ENCODE results near the gene C17orf75. TPM values are rescaled to one million over a fixed set of nuclear protein-coding genes. Genes with fewer than 3 reads are reported as not detected.
"Not testable (repeated sequence)": the region's sequence is repeated elsewhere in the genome, so short reads cannot be mapped to it uniquely, and the experiment has no call there.

The C17orf75 gene
- total RNA-seq, 1 donor from 2014 or later = 16.8 TPM

DNA sequence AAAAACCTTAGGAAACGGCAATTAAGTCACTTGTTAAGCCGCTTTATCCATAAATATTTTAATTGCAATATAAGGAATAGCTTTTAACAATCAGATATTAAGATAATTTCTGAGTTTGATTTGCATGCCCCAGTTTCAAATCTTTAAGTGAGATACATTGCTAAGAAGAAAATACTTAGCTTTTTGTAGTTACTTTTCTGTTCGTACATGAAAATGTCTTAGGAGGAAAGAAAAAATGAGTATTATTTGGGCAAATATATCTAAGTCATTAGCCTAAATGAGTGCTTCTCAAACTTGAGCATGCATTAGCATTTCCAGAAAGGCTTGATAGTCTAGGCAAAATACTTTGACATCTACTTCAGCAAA is 14.4 kb upstream of the C17orf75 start:
- FAIRE-seq = no peak
- no peaks in the 10 kb centered on the region for H3K27me3 ChIP-seq (ENCODE audit: control insufficient read depth, insufficient read depth, low read length)
- H3K36me3 ChIP-seq (ENCODE audit: control insufficient read depth, insufficient read depth, low read length) = peaks cover 14% of the 10 kb centered on the region
- no peak for DNase-seq (ENCODE audit: low read depth)
- TF ChIP-seq, protein P1, sequence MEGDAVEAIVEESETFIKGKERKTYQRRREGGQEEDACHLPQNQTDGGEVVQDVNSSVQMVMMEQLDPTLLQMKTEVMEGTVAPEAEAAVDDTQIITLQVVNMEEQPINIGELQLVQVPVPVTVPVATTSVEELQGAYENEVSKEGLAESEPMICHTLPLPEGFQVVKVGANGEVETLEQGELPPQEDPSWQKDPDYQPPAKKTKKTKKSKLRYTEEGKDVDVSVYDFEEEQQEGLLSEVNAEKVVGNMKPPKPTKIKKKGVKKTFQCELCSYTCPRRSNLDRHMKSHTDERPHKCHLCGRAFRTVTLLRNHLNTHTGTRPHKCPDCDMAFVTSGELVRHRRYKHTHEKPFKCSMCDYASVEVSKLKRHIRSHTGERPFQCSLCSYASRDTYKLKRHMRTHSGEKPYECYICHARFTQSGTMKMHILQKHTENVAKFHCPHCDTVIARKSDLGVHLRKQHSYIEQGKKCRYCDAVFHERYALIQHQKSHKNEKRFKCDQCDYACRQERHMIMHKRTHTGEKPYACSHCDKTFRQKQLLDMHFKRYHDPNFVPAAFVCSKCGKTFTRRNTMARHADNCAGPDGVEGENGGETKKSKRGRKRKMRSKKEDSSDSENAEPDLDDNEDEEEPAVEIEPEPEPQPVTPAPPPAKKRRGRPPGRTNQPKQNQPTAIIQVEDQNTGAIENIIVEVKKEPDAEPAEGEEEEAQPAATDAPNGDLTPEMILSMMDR (IDR thresholded peaks at IDR 0.05; ENCODE audit: insufficient read depth, low read length, severe bottlenecking) = no peak
- no peak overlapping the region for H3K4me3 ChIP-seq (ENCODE audit: low read depth, low read length)

- DNase-seq (ENCODE audit: low read depth) (peak; percentile 55), FAIRE-seq (no peak)
- no peak overlapping the region for H3K4me3 ChIP-seq (ENCODE audit: low read depth, low read length)
- no peaks in the 10 kb centered on the region for H3K27me3 ChIP-seq (ENCODE audit: control insufficient read depth, insufficient read depth, low read length)
- H3K36me3 ChIP-seq (ENCODE audit: control insufficient read depth, insufficient read depth, low read length) = peaks cover 14% of the 10 kb centered on the region
- TF ChIP-seq, protein P1 (IDR thresholded peaks at IDR 0.05; ENCODE audit: insufficient read depth, low read length, severe bottlenecking) = no peak
Observed at GRCh38 chr17:32355649-32356377, 13.8 kb upstream of the C17orf75 start.

GRCh38 chr17:32352734-32353133 is 10.8 kb upstream of the C17orf75 start:
- H3K36me3 ChIP-seq (ENCODE audit: control insufficient read depth, insufficient read depth, low read length); FAIRE-seq: not testable (repeated sequence)

DNA sequence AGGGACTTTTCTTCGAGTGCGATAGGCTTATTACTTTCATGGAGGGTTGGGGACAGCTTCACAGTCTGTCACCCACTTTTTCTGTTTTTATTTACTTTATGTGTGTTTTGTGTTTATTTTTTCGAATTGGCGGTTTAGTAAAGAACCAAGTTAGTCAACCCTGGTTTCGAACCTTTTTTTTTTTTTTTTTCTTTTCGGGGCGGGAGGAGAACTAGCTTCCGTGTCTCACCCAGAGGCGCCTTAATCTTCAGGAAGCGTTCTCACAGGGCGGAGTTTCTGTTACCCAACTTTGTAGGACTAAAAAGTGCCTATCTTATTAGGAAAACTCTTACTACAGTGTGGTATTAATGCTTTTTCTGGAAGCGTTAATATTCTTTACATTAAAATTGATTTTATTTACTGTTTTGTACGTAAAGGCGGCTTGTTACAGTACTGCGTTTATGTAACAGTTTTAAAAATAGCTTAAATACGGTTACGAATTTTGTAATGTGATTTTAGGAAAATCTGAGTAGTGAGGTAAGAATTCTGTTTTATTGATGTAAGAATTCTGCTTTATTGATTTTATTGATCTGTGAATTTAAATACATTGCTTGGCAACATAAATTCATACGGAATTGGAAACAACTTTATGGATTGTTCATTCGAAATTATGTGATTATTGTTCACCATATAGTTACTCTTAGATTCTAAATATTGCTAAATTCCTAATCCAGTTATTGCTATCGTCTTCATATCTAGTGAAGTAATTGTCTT is 8.9 kb upstream of the C17orf75 start:
- H3K27me3 ChIP-seq (ENCODE audit: control insufficient read depth, insufficient read depth, low read length) = no peaks in the 10 kb centered on the region
- DNase-seq (ENCODE audit: low read depth) = peak; percentile 62
- H3K4me3 ChIP-seq (ENCODE audit: low read depth, low read length) = peak overlapping the region; percentile 84
- TF ChIP-seq, protein P1 (IDR thresholded peaks at IDR 0.05; ENCODE audit: insufficient read depth, low read length, severe bottlenecking) = no peak
- FAIRE-seq = no peak
- H3K36me3 ChIP-seq (ENCODE audit: control insufficient read depth, insufficient read depth, low read length) = peaks cover 6% of the 10 kb centered on the region

More at GRCh38 chr17:32352734-32353133, 10.8 kb upstream of the C17orf75 start:
- H3K4me3 ChIP-seq (ENCODE audit: low read depth, low read length); H3K27me3 ChIP-seq (ENCODE audit: control insufficient read depth, insufficient read depth, low read length); DNase-seq (ENCODE audit: low read depth): not testable (repeated sequence)

- Histone ChIP-seq H3K27me3 (ENCODE audit: control insufficient read depth, insufficient read depth, low read length) (no peaks in the 10 kb centered on the region), H3K4me3 (ENCODE audit: low read depth, low read length) (peak within 1 kb of the TSS; percentile 84), H3K36me3 (ENCODE audit: control insufficient read depth, insufficient read depth, low read length) (peaks cover 5% of the 10 kb centered on the region)
- no peak for FAIRE-seq
- TF ChIP-seq, protein P1 (IDR thresholded peaks at IDR 0.05; ENCODE audit: insufficient read depth, low read length, severe bottlenecking) = no peak
- DNase-seq (ENCODE audit: low read depth) = peak; percentile 91
Observed at GRCh38 chr17:32349854-32350665, 8.1 kb upstream of the C17orf75 start, which contains the start of gene ZNF207. TSS of gene ZNF207 (plus strand) at chr17:32350157. CDS start at chr17:32350286, 129 bp downstream.

DNA sequence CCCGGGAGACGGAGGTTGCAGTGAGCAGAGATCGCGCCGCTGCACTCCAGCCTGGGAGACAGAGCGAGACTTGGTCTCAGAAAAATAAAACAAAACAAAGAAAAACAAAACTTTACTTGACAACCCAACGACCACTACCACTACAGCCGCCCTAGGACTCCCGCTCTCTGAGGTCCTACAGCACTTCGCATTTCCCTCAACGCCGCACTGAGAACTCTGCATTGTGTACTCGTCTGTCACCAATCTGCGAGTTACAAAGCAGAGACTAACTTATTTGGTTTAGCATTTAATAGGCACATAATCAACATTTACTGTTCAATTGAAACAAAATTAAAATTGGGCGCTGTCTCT is 7.5 kb upstream of the C17orf75 start:
- FAIRE-seq = no peak
- TF ChIP-seq, protein P1 (IDR thresholded peaks at IDR 0.05; ENCODE audit: insufficient read depth, low read length, severe bottlenecking) = no peak
- peak overlapping the region; percentile 84 for H3K4me3 ChIP-seq (ENCODE audit: low read depth, low read length)
- H3K36me3 ChIP-seq (ENCODE audit: control insufficient read depth, insufficient read depth, low read length) = peaks cover 4% of the 10 kb centered on the region
- no peak for DNase-seq (ENCODE audit: low read depth)
- H3K27me3 ChIP-seq (ENCODE audit: control insufficient read depth, insufficient read depth, low read length) = no peaks in the 10 kb centered on the region
